ENCODE data around the gene ABLIM2.

Gene ABLIM2

DNA sequence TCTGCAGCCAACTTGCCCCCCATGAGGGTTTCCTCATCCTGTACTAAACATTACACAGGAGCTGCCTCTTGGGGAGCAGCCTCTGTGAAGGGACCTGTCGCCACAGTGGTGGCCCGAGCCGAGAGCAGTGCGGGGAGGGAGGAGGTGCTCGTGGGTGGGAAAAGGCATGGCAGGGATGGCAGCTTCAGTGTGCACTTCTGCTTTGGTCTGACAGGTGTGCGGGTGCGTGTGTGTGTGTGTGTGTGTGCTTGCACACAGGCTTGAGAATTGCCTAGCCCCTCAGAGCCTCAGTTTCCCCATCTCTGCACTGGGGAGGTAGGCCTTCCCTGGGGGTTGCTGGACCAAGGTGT, 44.4 kb upstream of the ABLIM2 start:
- DNase-seq (ENCODE audit: insufficient read length, low spot score) (no peak), FAIRE-seq (no peak)
- TF ChIP-seq, protein P1, sequence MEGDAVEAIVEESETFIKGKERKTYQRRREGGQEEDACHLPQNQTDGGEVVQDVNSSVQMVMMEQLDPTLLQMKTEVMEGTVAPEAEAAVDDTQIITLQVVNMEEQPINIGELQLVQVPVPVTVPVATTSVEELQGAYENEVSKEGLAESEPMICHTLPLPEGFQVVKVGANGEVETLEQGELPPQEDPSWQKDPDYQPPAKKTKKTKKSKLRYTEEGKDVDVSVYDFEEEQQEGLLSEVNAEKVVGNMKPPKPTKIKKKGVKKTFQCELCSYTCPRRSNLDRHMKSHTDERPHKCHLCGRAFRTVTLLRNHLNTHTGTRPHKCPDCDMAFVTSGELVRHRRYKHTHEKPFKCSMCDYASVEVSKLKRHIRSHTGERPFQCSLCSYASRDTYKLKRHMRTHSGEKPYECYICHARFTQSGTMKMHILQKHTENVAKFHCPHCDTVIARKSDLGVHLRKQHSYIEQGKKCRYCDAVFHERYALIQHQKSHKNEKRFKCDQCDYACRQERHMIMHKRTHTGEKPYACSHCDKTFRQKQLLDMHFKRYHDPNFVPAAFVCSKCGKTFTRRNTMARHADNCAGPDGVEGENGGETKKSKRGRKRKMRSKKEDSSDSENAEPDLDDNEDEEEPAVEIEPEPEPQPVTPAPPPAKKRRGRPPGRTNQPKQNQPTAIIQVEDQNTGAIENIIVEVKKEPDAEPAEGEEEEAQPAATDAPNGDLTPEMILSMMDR (IDR thresholded peaks at IDR 0.05; ENCODE audit: insufficient read depth, missing control alignments) = no peak

DNA sequence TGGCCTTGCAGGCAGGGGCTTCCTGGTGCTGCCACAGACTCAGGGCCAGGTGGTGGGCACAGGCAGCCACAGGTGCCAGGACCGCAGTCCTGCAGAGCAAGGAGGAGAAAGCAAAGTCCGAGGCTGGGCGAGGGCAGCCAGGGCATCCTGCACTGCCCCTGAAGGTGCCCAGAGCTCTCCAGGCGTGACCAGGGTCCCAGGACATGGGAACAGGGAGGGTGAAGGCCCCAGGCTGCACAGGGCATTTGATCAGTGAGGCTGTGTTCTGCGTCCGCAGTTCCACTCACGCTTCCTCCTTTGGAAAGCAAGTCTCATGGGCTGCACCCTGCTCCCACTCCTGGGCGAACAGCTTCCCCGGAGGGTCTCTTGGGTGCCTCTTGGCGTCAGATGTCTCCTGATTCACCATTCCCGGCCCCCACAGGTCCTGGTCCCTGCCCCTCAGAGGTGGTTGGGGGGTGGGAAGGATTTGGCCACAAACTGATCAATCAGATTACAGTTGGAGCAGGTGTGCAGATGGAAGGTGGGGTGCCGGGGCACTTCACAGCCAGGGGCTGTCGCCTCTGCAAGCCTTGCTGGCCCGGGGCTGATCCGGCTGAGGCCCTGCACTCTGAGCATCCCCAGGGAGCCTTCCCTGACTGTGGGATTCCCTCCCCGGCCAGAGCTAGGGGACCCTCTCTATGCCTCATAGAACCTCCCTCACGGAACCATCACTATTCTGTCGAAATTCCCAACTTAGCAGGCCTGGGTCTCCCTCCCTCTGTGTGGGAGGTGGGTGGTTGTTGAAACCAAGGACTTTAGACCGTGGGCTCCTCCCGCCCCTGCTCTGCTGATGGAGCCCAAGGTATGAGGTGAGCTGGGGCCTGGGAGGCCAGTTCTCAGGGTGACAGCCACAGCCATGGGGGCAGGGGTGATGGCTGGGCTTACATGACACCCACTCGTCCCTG, 43.8 kb upstream of the ABLIM2 start:
- TF ChIP-seq, protein P1 (IDR thresholded peaks at IDR 0.05; ENCODE audit: insufficient read depth, missing control alignments) = no peak
- DNase-seq (ENCODE audit: insufficient read length, low spot score) (no peak), FAIRE-seq (no peak)

DNA sequence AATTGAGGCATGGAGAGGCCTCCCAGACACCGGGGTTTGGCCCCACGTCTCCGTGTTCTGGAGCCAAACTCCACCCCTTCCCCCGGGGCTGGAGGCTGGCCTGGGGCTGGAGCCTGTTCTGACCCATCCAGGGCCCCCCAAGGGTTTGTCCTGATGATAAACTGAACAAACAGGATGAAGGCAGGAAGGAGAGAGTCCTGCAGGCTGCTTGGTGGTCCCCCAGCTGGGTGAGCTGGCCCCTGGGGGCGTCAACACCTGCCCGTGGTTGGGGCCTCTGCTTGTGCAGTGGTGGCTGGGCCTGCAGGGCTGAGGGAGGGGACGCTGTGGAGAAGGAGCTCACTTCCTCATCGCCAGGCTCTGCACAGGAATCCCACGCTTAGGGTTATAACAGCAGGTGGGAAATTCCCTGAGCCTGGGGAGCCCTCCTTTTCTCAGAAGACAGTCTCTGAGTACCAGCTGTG, 42.7 kb upstream of the ABLIM2 start:
- TF ChIP-seq, protein P1 (IDR thresholded peaks at IDR 0.05; ENCODE audit: insufficient read depth, missing control alignments) = no peak
- no peak for DNase-seq (ENCODE audit: insufficient read length, low spot score)
- no peak for FAIRE-seq

DNA sequence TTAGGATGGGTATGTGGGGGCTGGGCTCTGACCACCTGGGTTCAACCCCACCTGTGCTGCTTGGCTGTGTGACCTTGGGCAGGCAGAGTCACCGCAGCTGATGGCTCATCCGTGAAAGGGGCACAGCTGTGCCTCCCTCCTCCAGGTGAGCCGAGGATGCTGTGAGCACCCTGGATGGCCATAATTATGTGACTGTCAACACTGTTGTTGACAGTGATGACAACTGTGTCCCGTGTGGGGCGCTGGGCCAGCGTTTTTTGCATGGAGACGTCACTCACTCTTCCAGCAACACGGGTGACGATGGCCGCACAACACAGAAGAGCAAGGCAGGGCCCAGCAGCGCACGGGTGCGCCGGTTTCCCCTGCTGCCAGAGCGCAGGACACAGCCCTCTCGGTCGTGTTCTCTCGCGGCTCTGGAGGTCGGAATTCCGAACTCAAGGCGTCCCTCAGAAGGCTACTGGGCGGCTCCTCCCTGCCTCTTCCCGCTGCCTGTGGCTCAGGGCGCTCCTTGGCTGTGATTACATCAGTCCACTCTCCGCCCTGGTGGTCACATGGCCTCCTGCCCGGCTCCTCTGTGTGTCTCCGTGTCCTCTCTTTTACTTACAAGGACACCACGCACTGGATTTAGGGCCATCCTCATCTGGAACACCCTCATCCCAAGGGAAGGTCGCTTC, 41.8 kb upstream of the ABLIM2 start:
- FAIRE-seq = no peak
- TF ChIP-seq, protein P1 (IDR thresholded peaks at IDR 0.05; ENCODE audit: insufficient read depth, missing control alignments) = no peak
- DNase-seq (ENCODE audit: insufficient read length, low spot score) = no peak

DNA sequence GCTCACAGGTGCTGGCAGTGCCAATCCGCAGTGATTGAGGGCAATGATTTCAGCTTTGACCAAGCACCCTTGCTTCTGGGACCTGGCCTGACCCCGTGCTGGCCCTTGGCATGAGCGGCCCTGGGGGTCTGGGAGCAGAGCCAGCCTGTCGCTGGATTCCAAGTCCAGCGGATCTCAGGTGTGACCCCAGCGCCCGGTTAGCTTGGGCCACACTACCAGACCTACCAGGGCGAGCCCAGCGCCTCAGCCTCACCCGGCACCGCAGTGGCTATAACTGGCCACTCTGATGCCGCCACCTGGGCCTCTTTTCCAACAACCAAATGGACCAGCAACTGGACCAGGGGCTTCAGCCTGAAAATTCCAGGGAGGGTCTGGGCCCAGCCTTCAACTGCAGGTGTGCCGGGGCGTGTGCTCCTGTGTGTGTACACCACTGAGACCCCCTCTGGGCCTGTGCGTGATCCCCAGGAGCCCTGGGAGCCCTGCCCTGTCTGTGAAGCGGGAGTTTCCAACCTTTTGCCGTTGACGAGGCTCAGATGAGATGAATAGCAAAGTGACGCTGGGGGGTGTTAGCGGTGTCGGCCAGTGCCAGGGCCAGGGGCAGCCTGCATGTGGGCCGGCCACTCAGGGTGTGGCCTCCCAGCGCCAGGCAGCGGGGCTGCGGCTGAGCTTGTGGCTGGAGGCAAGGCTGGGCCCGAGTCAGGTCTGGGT, 41.1 kb upstream of the ABLIM2 start:
- no peak for FAIRE-seq

DNA sequence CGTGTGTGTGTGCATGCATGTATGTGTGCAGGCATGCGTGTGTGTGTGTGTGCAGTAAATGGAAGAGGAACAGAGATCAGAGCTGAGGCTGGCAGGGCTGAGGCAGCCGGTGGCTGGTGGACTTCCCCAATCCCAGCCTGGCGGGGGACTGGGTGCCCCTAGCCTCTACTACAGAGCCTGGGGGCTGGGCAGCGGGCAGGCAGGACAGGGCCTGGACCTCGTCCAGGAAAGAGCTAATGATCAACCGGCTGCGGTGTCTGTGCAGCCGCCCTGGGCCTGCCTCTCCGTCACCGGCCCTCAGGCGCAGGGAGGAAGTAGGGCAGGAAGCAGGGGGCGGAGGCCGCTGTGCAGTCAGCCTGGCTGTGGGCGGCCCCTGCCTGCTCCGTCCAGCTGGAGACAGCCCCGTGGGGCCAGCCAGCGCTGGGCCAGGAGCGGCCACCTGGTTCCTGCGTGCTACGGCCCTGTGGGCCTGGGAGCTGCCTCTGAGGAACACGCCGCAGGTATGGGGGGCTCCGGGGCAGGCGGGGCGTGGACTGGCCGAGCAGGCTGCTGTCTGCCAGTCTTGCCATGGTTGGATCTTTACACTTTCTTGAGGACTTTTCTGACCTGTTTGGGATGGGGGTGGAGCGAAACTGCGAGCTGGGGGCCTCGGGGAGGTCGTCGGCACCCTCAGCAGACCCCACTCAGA, 40.4 kb upstream of the ABLIM2 start, which contains the start of gene SH3TC1:
SH3TC1 (plus strand) TSS at position 385 of the 688 bp plus-strand sequence. CDS start 5,905 bp downstream, outside the sequence.
- DNase-seq (ENCODE audit: insufficient read length, low spot score) (no peak), FAIRE-seq (no peak)

More for the DNA sequence above, 41.1 kb upstream of the ABLIM2 start:
- TF ChIP-seq, protein P1 (IDR thresholded peaks at IDR 0.05; ENCODE audit: insufficient read depth, missing control alignments) = no peak
- DNase-seq (ENCODE audit: insufficient read length, low spot score) = no peak

More for the DNA sequence above, 40.4 kb upstream of the ABLIM2 start, which contains the start of gene SH3TC1:
- TF ChIP-seq, protein P1 (IDR thresholded peaks at IDR 0.05; ENCODE audit: insufficient read depth, missing control alignments) = no peak

Measured in D721Med (cell line).